Measurements from ENCODE around the gene ARHGAP18.

ARHGAP18 gene

GRCh38 chr6:129565366-129565765 is 144.6 kb downstream of the ARHGAP18 start:
- no peaks in the 10 kb centered on the region for H3K9me3 ChIP-seq (ENCODE audit: control insufficient read depth in 5 of 5, low read length in 5 of 5)
- H3K27ac ChIP-seq (ENCODE audit: low read depth, low read length): no peak overlapping the region
- H3K4me3 ChIP-seq (ENCODE audit: low read depth in 1 of 5, low read length in 5 of 5): no peak overlapping the region
- no peaks in the 10 kb centered on the region for H3K27me3 ChIP-seq (ENCODE audit: control insufficient read depth in 5 of 5, insufficient read depth in 4 of 5, low read length in 5 of 5)
- H3K9ac ChIP-seq (ENCODE audit: low read length in 5 of 5): no peak overlapping the region
- H3K36me3 ChIP-seq (ENCODE audit: control insufficient read depth in 5 of 5, insufficient read depth in 5 of 5, low read length in 5 of 5): no peaks in the 10 kb centered on the region
- H3K4me1 ChIP-seq (ENCODE audit: control insufficient read depth in 5 of 5, insufficient read depth in 5 of 5, low read length in 5 of 5): peaks cover 0 to 5% (median 0%) of the 10 kb centered on the region in 5 donors

- Histone ChIP-seq H3K9ac (ENCODE audit: low read length in 5 of 5) (no peak overlapping the region), H3K4me3 (ENCODE audit: low read depth in 1 of 5, low read length in 5 of 5) (no peak overlapping the region), H3K4me1 (ENCODE audit: control insufficient read depth in 5 of 5, insufficient read depth in 5 of 5, low read length in 5 of 5) (peaks cover 0 to 5% (median 0%) of the 10 kb centered on the region in 5 donors), H3K36me3 (ENCODE audit: control insufficient read depth in 5 of 5, insufficient read depth in 5 of 5, low read length in 5 of 5) (peaks cover 0 to 6% (median 0%) of the 10 kb centered on the region in 5 donors), H3K9me3 (ENCODE audit: control insufficient read depth in 5 of 5, low read length in 5 of 5) (no peaks in the 10 kb centered on the region), H3K27ac (ENCODE audit: low read depth, low read length) (no peak overlapping the region), H3K27me3 (ENCODE audit: control insufficient read depth in 5 of 5, insufficient read depth in 4 of 5, low read length in 5 of 5) (no peaks in the 10 kb centered on the region)
These were observed 151.7 kb downstream of the ARHGAP18 start for GRCh38 chr6:129558248-129558647.

- Histone ChIP-seq H3K4me3 (ENCODE audit: low read depth in 1 of 5, low read length in 5 of 5) (no peak overlapping the region), H3K4me1 (ENCODE audit: control insufficient read depth in 5 of 5, insufficient read depth in 5 of 5, low read length in 5 of 5) (no peaks in the 10 kb centered on the region)
These were observed 154.7 kb downstream of the ARHGAP18 start for GRCh38 chr6:129555206-129555832.

GRCh38 chr6:129552413-129552812 is 157.6 kb downstream of the ARHGAP18 start:
- Histone ChIP-seq H3K4me1 (ENCODE audit: control insufficient read depth in 5 of 5, insufficient read depth in 5 of 5, low read length in 5 of 5) (no peaks in the 10 kb centered on the region), H3K9ac (ENCODE audit: low read length in 5 of 5) (no peak overlapping the region), H3K9me3 (ENCODE audit: control insufficient read depth in 5 of 5, low read length in 5 of 5) (no peaks in the 10 kb centered on the region), H3K27me3 (ENCODE audit: control insufficient read depth in 5 of 5, insufficient read depth in 4 of 5, low read length in 5 of 5) (no peaks in the 10 kb centered on the region), H3K27ac (ENCODE audit: low read depth, low read length) (no peak overlapping the region), H3K4me3 (ENCODE audit: low read depth in 1 of 5, low read length in 5 of 5) (no peak overlapping the region), H3K36me3 (ENCODE audit: control insufficient read depth in 5 of 5, insufficient read depth in 5 of 5, low read length in 5 of 5) (peaks cover 0 to 9% (median 0%) of the 10 kb centered on the region in 5 donors)

More at GRCh38 chr6:129555206-129555832, 154.7 kb downstream of the ARHGAP18 start:
- Histone ChIP-seq H3K27me3 (ENCODE audit: control insufficient read depth in 5 of 5, insufficient read depth in 4 of 5, low read length in 5 of 5) (no peaks in the 10 kb centered on the region), H3K27ac (ENCODE audit: low read depth, low read length) (no peak overlapping the region), H3K36me3 (ENCODE audit: control insufficient read depth in 5 of 5, insufficient read depth in 5 of 5, low read length in 5 of 5) (peaks cover 0 to 9% (median 0%) of the 10 kb centered on the region in 5 donors), H3K9me3 (ENCODE audit: control insufficient read depth in 5 of 5, low read length in 5 of 5) (no peaks in the 10 kb centered on the region), H3K9ac (ENCODE audit: low read length in 5 of 5) (no peak overlapping the region)

- H3K4me3 ChIP-seq (ENCODE audit: low read depth in 1 of 5, low read length in 5 of 5): no peak overlapping the region
These were observed 158.5 kb downstream of the ARHGAP18 start for GRCh38 chr6:129551486-129551885.

GRCh38 chr6:129546702-129547101 is 163.3 kb downstream of the ARHGAP18 start:
- no peak overlapping the region for H3K4me3 ChIP-seq (ENCODE audit: low read depth in 1 of 5, low read length in 5 of 5)
- no peaks in the 10 kb centered on the region for H3K4me1 ChIP-seq (ENCODE audit: control insufficient read depth in 5 of 5, insufficient read depth in 5 of 5, low read length in 5 of 5)
- no peaks in the 10 kb centered on the region for H3K27me3 ChIP-seq (ENCODE audit: control insufficient read depth in 5 of 5, insufficient read depth in 4 of 5, low read length in 5 of 5)
- H3K36me3 ChIP-seq (ENCODE audit: control insufficient read depth in 5 of 5, insufficient read depth in 5 of 5, low read length in 5 of 5): no peaks in the 10 kb centered on the region
- H3K9ac ChIP-seq (ENCODE audit: low read length in 5 of 5): no peak overlapping the region
- H3K27ac ChIP-seq (ENCODE audit: low read depth, low read length): no peak overlapping the region
- H3K9me3 ChIP-seq (ENCODE audit: control insufficient read depth in 5 of 5, low read length in 5 of 5): no peaks in the 10 kb centered on the region

More at GRCh38 chr6:129551486-129551885, 158.5 kb downstream of the ARHGAP18 start:
- Histone ChIP-seq H3K36me3 (ENCODE audit: control insufficient read depth in 5 of 5, insufficient read depth in 5 of 5, low read length in 5 of 5) (peaks cover 0 to 4% (median 0%) of the 10 kb centered on the region in 5 donors), H3K27ac (ENCODE audit: low read depth, low read length) (no peak overlapping the region), H3K27me3 (ENCODE audit: control insufficient read depth in 5 of 5, insufficient read depth in 4 of 5, low read length in 5 of 5) (no peaks in the 10 kb centered on the region), H3K4me1 (ENCODE audit: control insufficient read depth in 5 of 5, insufficient read depth in 5 of 5, low read length in 5 of 5) (no peaks in the 10 kb centered on the region), H3K9me3 (ENCODE audit: control insufficient read depth in 5 of 5, low read length in 5 of 5) (no peaks in the 10 kb centered on the region), H3K9ac (ENCODE audit: low read length in 5 of 5) (no peak overlapping the region)

- Histone ChIP-seq H3K4me3 (ENCODE audit: low read depth in 1 of 5, low read length in 5 of 5) (no peak overlapping the region), H3K9ac (ENCODE audit: low read length in 5 of 5) (no peak overlapping the region), H3K36me3 (ENCODE audit: control insufficient read depth in 5 of 5, insufficient read depth in 5 of 5, low read length in 5 of 5) (no peaks in the 10 kb centered on the region), H3K27ac (ENCODE audit: low read depth, low read length) (no peak overlapping the region), H3K4me1 (ENCODE audit: control insufficient read depth in 5 of 5, insufficient read depth in 5 of 5, low read length in 5 of 5) (no peaks in the 10 kb centered on the region), H3K27me3 (ENCODE audit: control insufficient read depth in 5 of 5, insufficient read depth in 4 of 5, low read length in 5 of 5) (no peaks in the 10 kb centered on the region), H3K9me3 (ENCODE audit: control insufficient read depth in 5 of 5, low read length in 5 of 5) (no peaks in the 10 kb centered on the region)
These were observed 164.9 kb downstream of the ARHGAP18 start for GRCh38 chr6:129544892-129545612.

- Histone ChIP-seq H3K4me3 (ENCODE audit: low read depth in 1 of 5, low read length in 5 of 5) (no peak overlapping the region), H3K9me3 (ENCODE audit: control insufficient read depth in 5 of 5, low read length in 5 of 5) (no peaks in the 10 kb centered on the region), H3K9ac (ENCODE audit: low read length in 5 of 5) (no peak overlapping the region), H3K27me3 (ENCODE audit: control insufficient read depth in 5 of 5, insufficient read depth in 4 of 5, low read length in 5 of 5) (no peaks in the 10 kb centered on the region), H3K36me3 (ENCODE audit: control insufficient read depth in 5 of 5, insufficient read depth in 5 of 5, low read length in 5 of 5) (peaks cover 0 to 5% (median under 1%) of the 10 kb centered on the region in 5 donors), H3K4me1 (ENCODE audit: control insufficient read depth in 5 of 5, insufficient read depth in 5 of 5, low read length in 5 of 5) (no peaks in the 10 kb centered on the region), H3K27ac (ENCODE audit: low read depth, low read length) (no peak overlapping the region)
These were observed 166.0 kb downstream of the ARHGAP18 start for GRCh38 chr6:129543981-129544380.

GRCh38 chr6:129542705-129543104 is 167.3 kb downstream of the ARHGAP18 start:
- H3K9me3 ChIP-seq (ENCODE audit: control insufficient read depth in 5 of 5, low read length in 5 of 5): no peaks in the 10 kb centered on the region
- no peak overlapping the region for H3K9ac ChIP-seq (ENCODE audit: low read length in 5 of 5)
- no peaks in the 10 kb centered on the region for H3K4me1 ChIP-seq (ENCODE audit: control insufficient read depth in 5 of 5, insufficient read depth in 5 of 5, low read length in 5 of 5)
- no peak overlapping the region for H3K27ac ChIP-seq (ENCODE audit: low read depth, low read length)
- H3K4me3 ChIP-seq (ENCODE audit: low read depth in 1 of 5, low read length in 5 of 5): no peak overlapping the region
- peaks cover 0 to 12% (median 4%) of the 10 kb centered on the region in 5 donors for H3K36me3 ChIP-seq (ENCODE audit: control insufficient read depth in 5 of 5, insufficient read depth in 5 of 5, low read length in 5 of 5)
- H3K27me3 ChIP-seq (ENCODE audit: control insufficient read depth in 5 of 5, insufficient read depth in 4 of 5, low read length in 5 of 5): no peaks in the 10 kb centered on the region

- no peaks in the 10 kb centered on the region for H3K27me3 ChIP-seq (ENCODE audit: control insufficient read depth in 5 of 5, insufficient read depth in 4 of 5, low read length in 5 of 5)
- no peaks in the 10 kb centered on the region for H3K4me1 ChIP-seq (ENCODE audit: control insufficient read depth in 5 of 5, insufficient read depth in 5 of 5, low read length in 5 of 5)
- no peak overlapping the region for H3K9ac ChIP-seq (ENCODE audit: low read length in 5 of 5)
- H3K4me3 ChIP-seq (ENCODE audit: low read depth in 1 of 5, low read length in 5 of 5): no peak overlapping the region
- no peak overlapping the region for H3K27ac ChIP-seq (ENCODE audit: low read depth, low read length)
- no peaks in the 10 kb centered on the region for H3K9me3 ChIP-seq (ENCODE audit: control insufficient read depth in 5 of 5, low read length in 5 of 5)
- peaks cover 0 to 12% (median 4%) of the 10 kb centered on the region in 5 donors for H3K36me3 ChIP-seq (ENCODE audit: control insufficient read depth in 5 of 5, insufficient read depth in 5 of 5, low read length in 5 of 5)
These were observed 170.9 kb downstream of the ARHGAP18 start for GRCh38 chr6:129539032-129539431.

Data from subcutaneous abdominal adipose tissue (tissue), 5 donors.